Measurements from ENCODE around the gene ANKRD31. TPM values are rescaled to one million over a fixed set of nuclear protein-coding genes. Genes with fewer than 3 reads are reported as not detected.

The ANKRD31 gene
- polyA plus RNA-seq, 2 of the 4 experiments (the other 2 are of a cell fraction): 0.15 to 0.49 TPM

DNA sequence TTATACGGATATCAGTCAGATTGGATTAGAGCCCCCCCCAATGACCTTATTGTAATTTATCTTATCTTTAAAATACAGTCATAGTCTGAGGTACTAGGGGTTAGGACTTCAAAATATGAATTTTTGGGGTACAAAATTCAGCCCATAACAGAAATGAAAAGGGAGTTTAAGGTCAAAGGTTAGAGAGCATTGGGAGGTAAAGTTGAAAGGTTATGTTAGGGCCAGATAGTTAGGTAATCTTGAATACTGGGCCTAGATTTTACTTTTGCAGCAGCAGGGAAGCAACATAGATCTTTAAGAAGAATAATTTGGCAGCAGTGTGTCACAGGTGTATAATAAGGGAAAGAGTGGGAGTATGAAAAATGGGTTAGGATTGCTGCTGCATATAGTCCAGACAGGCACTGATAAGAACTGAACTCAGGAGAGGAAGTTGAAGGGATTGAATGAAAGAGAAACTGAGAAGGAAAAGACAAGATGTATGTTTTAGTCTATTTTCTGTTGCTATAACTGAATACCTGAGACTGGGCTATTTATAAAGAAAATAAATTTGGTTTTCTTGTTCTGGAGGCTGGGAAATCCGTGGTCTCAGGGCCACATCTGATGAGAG, 173.7 kb downstream of the ANKRD31 start:
- 54% methylated on average over 2 of the region's 2 CpGs for WGBS (ENCODE audit: missing lambda C conversion rate)
- H3K4me1 ChIP-seq: no peaks in the 10 kb centered on the region
- FAIRE-seq (no peak), DNase-seq (ENCODE audit: low read depth in 1 of 2, low spot score in 1 of 2) (no peak), ATAC-seq (no peak)
- no peaks in the 10 kb centered on the region for H3K9me3 ChIP-seq
- POLR2A ChIA-PET: no interaction called here
- H3K27ac ChIP-seq: no peak overlapping the region
- TF ChIP-seq PHF8 (IDR thresholded peaks at IDR 0.05; ENCODE audit: borderline replicate concordance, low read depth) (no peak), FOSL2 (IDR thresholded peaks at IDR 0.05) (no peak), FOSL2 (CRISPR knock-in tag; IDR thresholded peaks at IDR 0.05) (no peak), ESRRA (IDR thresholded peaks at IDR 0.05; ENCODE audit: borderline replicate concordance, low read length) (no peak), KDM5A (IDR thresholded peaks at IDR 0.05) (no peak), ZSCAN20 (CRISPR knock-in tag; IDR thresholded peaks at IDR 0.05) (no peak), EHF (CRISPR knock-in tag; IDR thresholded peaks at IDR 0.05) (no peak), POLR2AphosphoS2 (conservative IDR thresholded peaks at IDR 0.05; ENCODE audit: low read length) (no peak), HOXB13 (CRISPR knock-in tag; IDR thresholded peaks at IDR 0.05; ENCODE audit: low read depth) (no peak), NR3C1 (IDR thresholded peaks at IDR 0.05) (no peak), MYC (IDR thresholded peaks at IDR 0.05; ENCODE audit: borderline replicate concordance, low read length) (no peak), CEBPB (IDR thresholded peaks at IDR 0.05) (no peak), MAZ (IDR thresholded peaks at IDR 0.05; ENCODE audit: borderline replicate concordance, low read depth, low read length) (no peak)
- TF ChIP-seq, protein P1, sequence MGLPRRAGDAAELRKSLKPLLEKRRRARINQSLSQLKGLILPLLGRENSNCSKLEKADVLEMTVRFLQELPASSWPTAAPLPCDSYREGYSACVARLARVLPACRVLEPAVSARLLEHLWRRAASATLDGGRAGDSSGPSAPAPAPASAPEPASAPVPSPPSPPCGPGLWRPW (IDR thresholded peaks at IDR 0.05): no peak
- TF ChIP-seq, protein P2, sequence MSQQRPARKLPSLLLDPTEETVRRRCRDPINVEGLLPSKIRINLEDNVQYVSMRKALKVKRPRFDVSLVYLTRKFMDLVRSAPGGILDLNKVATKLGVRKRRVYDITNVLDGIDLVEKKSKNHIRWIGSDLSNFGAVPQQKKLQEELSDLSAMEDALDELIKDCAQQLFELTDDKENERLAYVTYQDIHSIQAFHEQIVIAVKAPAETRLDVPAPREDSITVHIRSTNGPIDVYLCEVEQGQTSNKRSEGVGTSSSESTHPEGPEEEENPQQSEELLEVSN (IDR thresholded peaks at IDR 0.05; ENCODE audit: borderline replicate concordance, low read depth): no peak
- TF ChIP-seq, protein P3, sequence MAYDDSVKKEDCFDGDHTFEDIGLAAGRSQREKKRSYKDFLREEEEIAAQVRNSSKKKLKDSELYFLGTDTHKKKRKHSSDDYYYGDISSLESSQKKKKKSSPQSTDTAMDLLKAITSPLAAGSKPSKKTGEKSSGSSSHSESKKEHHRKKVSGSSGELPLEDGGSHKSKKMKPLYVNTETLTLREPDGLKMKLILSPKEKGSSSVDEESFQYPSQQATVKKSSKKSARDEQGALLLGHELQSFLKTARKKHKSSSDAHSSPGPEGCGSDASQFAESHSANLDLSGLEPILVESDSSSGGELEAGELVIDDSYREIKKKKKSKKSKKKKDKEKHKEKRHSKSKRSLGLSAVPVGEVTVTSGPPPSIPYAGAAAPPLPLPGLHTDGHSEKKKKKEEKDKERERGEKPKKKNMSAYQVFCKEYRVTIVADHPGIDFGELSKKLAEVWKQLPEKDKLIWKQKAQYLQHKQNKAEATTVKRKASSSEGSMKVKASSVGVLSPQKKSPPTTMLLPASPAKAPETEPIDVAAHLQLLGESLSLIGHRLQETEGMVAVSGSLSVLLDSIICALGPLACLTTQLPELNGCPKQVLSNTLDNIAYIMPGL (CRISPR knock-in tag; IDR thresholded peaks at IDR 0.05; ENCODE audit: borderline replicate concordance): no peak
- CTCF ChIA-PET: interaction anchor here (1.1 to 1.6 kb wide), 2 partner anchors 11 to 13 kb away, joined by 3 to 4 read pairs; partner anchors contain the start of gene GCNT4
- H3K4me2 ChIP-seq: no peak overlapping the region
- H3K4me3 ChIP-seq: no peak overlapping the region

DNA sequence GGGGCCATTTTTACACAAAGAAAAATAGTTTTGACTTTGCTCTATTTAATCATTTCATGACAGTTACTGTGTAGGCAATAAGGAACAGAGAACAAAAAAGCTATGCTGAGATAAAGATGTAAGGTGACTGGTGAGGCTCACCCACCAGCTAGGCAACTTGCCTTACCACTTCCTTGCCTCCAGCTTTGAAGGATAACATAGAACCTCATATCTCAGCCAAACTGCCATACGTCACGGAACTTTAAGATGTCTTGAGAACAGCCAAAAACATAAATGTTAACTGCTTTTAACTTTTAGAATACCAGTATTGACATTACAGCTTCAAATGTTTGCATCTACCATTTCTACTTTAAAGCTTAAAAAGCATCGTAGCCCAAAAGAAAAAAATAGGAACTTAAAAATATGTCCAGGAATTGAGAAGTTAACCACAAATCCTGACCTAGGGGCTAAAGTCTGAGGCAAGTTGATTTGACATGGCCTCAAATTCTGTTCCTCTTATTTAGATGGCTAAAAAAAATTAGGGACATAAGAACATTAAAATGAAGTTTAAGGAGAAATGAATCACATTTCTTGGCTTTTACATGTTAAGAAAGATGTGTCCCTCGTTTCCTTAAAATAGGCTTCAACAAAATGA, 176.6 kb downstream of the ANKRD31 start:
- H3K4me1 ChIP-seq: no peaks in the 10 kb centered on the region
- no peak overlapping the region for H3K27ac ChIP-seq
- DNase-seq (ENCODE audit: low read depth in 1 of 2, low spot score in 1 of 2) (no peak), FAIRE-seq (peak; percentile 28), ATAC-seq (no peak)
- H3K9me3 ChIP-seq: no peaks in the 10 kb centered on the region
- ChIA-PET CTCF (interaction anchor here (1.0 to 2.5 kb wide), 4 partner anchors 10 to 28 kb away, joined by 3 to 9 read pairs (median 3); no protein-coding TSS in a partner anchor), POLR2A (no interaction called here)
- WGBS (ENCODE audit: missing lambda C conversion rate): 66% methylated on average over 4 of the region's 4 CpGs
- H3K4me2 ChIP-seq: no peak overlapping the region
- H3K4me3 ChIP-seq: no peak overlapping the region
- TF ChIP-seq ZFP36 (IDR thresholded peaks at IDR 0.05; ENCODE audit: borderline replicate concordance, partially characterized antibody) (no peak), RFX5 (IDR thresholded peaks at IDR 0.05) (no peak), RNF2 (IDR thresholded peaks at IDR 0.05; ENCODE audit: borderline replicate concordance, low read depth) (no peak), MYC (IDR thresholded peaks at IDR 0.05; ENCODE audit: borderline replicate concordance, low read length) (no peak), RARB (CRISPR knock-in tag; IDR thresholded peaks at IDR 0.05) (no peak), CEBPB (IDR thresholded peaks at IDR 0.05) (no peak), FOSB (CRISPR knock-in tag; IDR thresholded peaks at IDR 0.05) (no peak), GATA3 (IDR thresholded peaks at IDR 0.05; ENCODE audit: borderline replicate concordance) (no peak), NPAS2 (CRISPR knock-in tag; IDR thresholded peaks at IDR 0.05; ENCODE audit: borderline replicate concordance) (no peak), RAD21 (conservative IDR thresholded peaks at IDR 0.05 in 1 of 2, IDR thresholded peaks at IDR 0.05 in 1 of 2) (no peak), KDM5A (IDR thresholded peaks at IDR 0.05) (no peak), EHMT2 (IDR thresholded peaks at IDR 0.05; ENCODE audit: low read depth) (no peak), HOXA7 (CRISPR knock-in tag; IDR thresholded peaks at IDR 0.05) (no peak), MAZ (IDR thresholded peaks at IDR 0.05; ENCODE audit: borderline replicate concordance, low read depth, low read length) (no peak), CBX2 (IDR thresholded peaks at IDR 0.05; ENCODE audit: borderline replicate concordance, low read depth) (no peak)
- TF ChIP-seq, protein P4, sequence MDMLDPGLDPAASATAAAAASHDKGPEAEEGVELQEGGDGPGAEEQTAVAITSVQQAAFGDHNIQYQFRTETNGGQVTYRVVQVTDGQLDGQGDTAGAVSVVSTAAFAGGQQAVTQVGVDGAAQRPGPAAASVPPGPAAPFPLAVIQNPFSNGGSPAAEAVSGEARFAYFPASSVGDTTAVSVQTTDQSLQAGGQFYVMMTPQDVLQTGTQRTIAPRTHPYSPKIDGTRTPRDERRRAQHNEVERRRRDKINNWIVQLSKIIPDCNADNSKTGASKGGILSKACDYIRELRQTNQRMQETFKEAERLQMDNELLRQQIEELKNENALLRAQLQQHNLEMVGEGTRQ (IDR thresholded peaks at IDR 0.05): no peak
- TF ChIP-seq, protein P5, sequence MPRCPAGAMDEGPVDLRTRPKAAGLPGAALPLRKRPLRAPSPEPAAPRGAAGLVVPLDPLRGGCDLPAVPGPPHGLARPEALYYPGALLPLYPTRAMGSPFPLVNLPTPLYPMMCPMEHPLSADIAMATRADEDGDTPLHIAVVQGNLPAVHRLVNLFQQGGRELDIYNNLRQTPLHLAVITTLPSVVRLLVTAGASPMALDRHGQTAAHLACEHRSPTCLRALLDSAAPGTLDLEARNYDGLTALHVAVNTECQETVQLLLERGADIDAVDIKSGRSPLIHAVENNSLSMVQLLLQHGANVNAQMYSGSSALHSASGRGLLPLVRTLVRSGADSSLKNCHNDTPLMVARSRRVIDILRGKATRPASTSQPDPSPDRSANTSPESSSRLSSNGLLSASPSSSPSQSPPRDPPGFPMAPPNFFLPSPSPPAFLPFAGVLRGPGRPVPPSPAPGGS (IDR thresholded peaks at IDR 0.05): no peak
